ENCODE results near the gene ARHGAP25.

The ARHGAP25 gene

GRCh38 chr2:68870215-68870614, 135.6 kb downstream of the ARHGAP25 start:
- no peak for TF ChIP-seq CTCF (IDR thresholded peaks at IDR 0.05)

GRCh38 chr2:68871159-68871764, 136.7 kb downstream of the ARHGAP25 start, which contains the start of gene BMP10:
Gene BMP10 (minus strand): TSS chr2:68871397. CDS start chr2:68871358, 39 bp downstream.
- H3K4me3 ChIP-seq: no peak within 1 kb of the TSS
- no peak for DNase-seq (ENCODE audit: low spot score)
- no peak within 1 kb of the TSS for H3K27ac ChIP-seq
- no peak for TF ChIP-seq CTCF (IDR thresholded peaks at IDR 0.05)

More at GRCh38 chr2:68870215-68870614, 135.6 kb downstream of the ARHGAP25 start:
- H3K4me3 ChIP-seq: no peak overlapping the region
- no peak for DNase-seq (ENCODE audit: low spot score)
- no peak overlapping the region for H3K27ac ChIP-seq

All from coronary artery (tissue), 2 donors.